Prostate gland (tissue), 2 donors: ENCODE measurements around the gene SRBD1. TPM values are rescaled to one million over a fixed set of nuclear protein-coding genes. Genes with fewer than 3 reads are reported as not detected.

Source experiments
- DNase-seq: peaks from one replicate; pipeline ENCODE4 v3.0.0-alpha.2; 2019; ENCODE audit warnings: low spot score
- H3K27ac ChIP-seq, 2 donors: fragments of 200-600 bp; sonication (generic); 2 replicates each; pipeline ENCODE4 v1.5.1; 2017 to 2019
- H3K27me3 ChIP-seq: fragments of 200-600 bp; sonication (generic); replicated peaks from 2 replicates; pipeline ENCODE4 v1.5.1; 2019; ENCODE audit not compliant: insufficient read depth
- H3K36me3 ChIP-seq, 2 donors: fragments of 200-600 bp; sonication (generic); 1 replicate in 1 of 2; 2 replicates in 1 of 2; pipeline versions ENCODE4 v1.5.1 to v1.8.1; 2017 to 2019
- H3K4me1 ChIP-seq: fragments of 200-600 bp; sonication (generic); replicated peaks from 2 replicates; pipeline ENCODE4 v1.5.1; 2019
- H3K4me3 ChIP-seq, 2 donors: fragments of 200-600 bp; sonication (generic); 2 replicates each; pipeline ENCODE4 v1.5.1; 2017 to 2019
- H3K9me3 ChIP-seq: fragments of 200-600 bp; sonication (generic); 2 replicates; pipeline ENCODE4 v1.5.1; 2017
- CTCF ChIP-seq, 4 experiments: fragments of 200-600 bp in 2 of 4; fragments of 450-650 bp in 2 of 4; sonication (generic) in 2 of 4; IDR thresholded peaks; 1 replicate in 3 of 4; 2 replicates in 1 of 4; pipeline ENCODE4 v1.5.1; 2016 to 2019; ENCODE audit warnings: antibody characterized with exemption in 4 of 4, mild to moderate bottlenecking in 2 of 4, moderate library complexity in 2 of 4
- POLR2A ChIP-seq: fragments of 450-650 bp; IDR thresholded peaks from one replicate; pipeline ENCODE4 v1.6.1; 2016; ENCODE audit warnings: antibody characterized with exemption, mild to moderate bottlenecking
- POLR2AphosphoS5 ChIP-seq: sonication (generic); formaldehyde crosslinking; IDR thresholded peaks from one replicate; pipeline ENCODE4 v1.6.1; 2017; ENCODE audit warnings: antibody characterized with exemption
- WGBS: methylation state at CpG from one replicate; pipeline ENCODE4 v1.1.5; 2018; 5-methylcytosine and 5-hydroxymethylcytosine counted together
- intact Hi-C: fragments of 100-400 bp; cut with DNase I; formaldehyde crosslinking; loops from one replicate; pipeline ENCODE4 v1.14.2; 2022
- total RNA-seq, 2 donors: library from RNA; depleted of rRNA; stranded (reverse); fragments of >200 nt; gene quantifications; one replicate each; pipeline ENCODE4 v1.1.0, GENCODE V29; 2016

Gene SRBD1
- total RNA-seq, 2 donors from 2014 or later, result 16.5 to 25.9 TPM

GRCh38 chr2:45585267-45585861 is 25.7 kb downstream of the SRBD1 start:
- intact Hi-C loops, result no loop called here
- Histone ChIP-seq H3K36me3 (no peaks in the 10 kb centered on the region), H3K9me3 (no peaks in the 10 kb centered on the region), H3K27me3 (no peaks in the 10 kb centered on the region), H3K4me1 (no peaks in the 10 kb centered on the region), H3K4me3 (no peak overlapping the region), H3K27ac (no peak overlapping the region)
- peak in 3 of 4 experiments; percentile 44 to 65 (median 61) for TF ChIP-seq CTCF (IDR thresholded peaks at IDR 0.05)
- TF ChIP-seq POLR2AphosphoS5, result no peak
- no peak for TF ChIP-seq POLR2A
- 53% methylated on average over 5 of the region's 5 CpGs for WGBS
- no peak for DNase-seq

GRCh38 chr2:45583977-45584376 is 27.1 kb downstream of the SRBD1 start:
- H3K9me3 ChIP-seq, result no peaks in the 10 kb centered on the region
- no peak for TF ChIP-seq POLR2A
- no peak for TF ChIP-seq CTCF (IDR thresholded peaks at IDR 0.05)
- TF ChIP-seq POLR2AphosphoS5, result no peak
- no peaks in the 10 kb centered on the region for H3K27me3 ChIP-seq
- no peaks in the 10 kb centered on the region for H3K4me1 ChIP-seq
- no peak for DNase-seq
- no peak overlapping the region for H3K4me3 ChIP-seq
- no peaks in the 10 kb centered on the region for H3K36me3 ChIP-seq
- intact Hi-C loops, result no loop called here
- no peak overlapping the region for H3K27ac ChIP-seq
- WGBS, result 83% methylated on average over 2 of the region's 2 CpGs

- no peaks in the 10 kb centered on the region for H3K27me3 ChIP-seq
- H3K27ac ChIP-seq, result no peak overlapping the region
- H3K9me3 ChIP-seq, result no peaks in the 10 kb centered on the region
- H3K36me3 ChIP-seq, result no peaks in the 10 kb centered on the region
- WGBS, result 98% methylated on average over 1 of the region's 1 CpG
- TF ChIP-seq POLR2AphosphoS5 (no peak), POLR2A (no peak), CTCF (IDR thresholded peaks at IDR 0.05) (no peak)
- no peaks in the 10 kb centered on the region for H3K4me1 ChIP-seq
- no peak for DNase-seq
- intact Hi-C loops, result no loop called here
- no peak overlapping the region for H3K4me3 ChIP-seq
Measured at GRCh38 chr2:45582522-45582921, 28.5 kb downstream of the SRBD1 start.

GRCh38 chr2:45578056-45578843 is 32.8 kb downstream of the SRBD1 start:
- WGBS, result 81% methylated on average over 5 of the region's 5 CpGs
- H3K27me3 ChIP-seq, result no peaks in the 10 kb centered on the region
- no peaks in the 10 kb centered on the region for H3K36me3 ChIP-seq
- H3K27ac ChIP-seq, result no peak overlapping the region
- intact Hi-C loops, result no loop called here
- no peak for DNase-seq
- H3K4me3 ChIP-seq, result no peak overlapping the region
- H3K4me1 ChIP-seq, result no peaks in the 10 kb centered on the region
- no peaks in the 10 kb centered on the region for H3K9me3 ChIP-seq
- no peak for TF ChIP-seq CTCF (IDR thresholded peaks at IDR 0.05)
- no peak for TF ChIP-seq POLR2AphosphoS5
- no peak for TF ChIP-seq POLR2A

GRCh38 chr2:45577441-45577840 is 33.6 kb downstream of the SRBD1 start:
- WGBS, result 98% methylated on average over 4 of the region's 4 CpGs
- DNase-seq, result no peak
- Histone ChIP-seq H3K27ac (no peak overlapping the region), H3K9me3 (no peaks in the 10 kb centered on the region), H3K27me3 (no peaks in the 10 kb centered on the region), H3K36me3 (no peaks in the 10 kb centered on the region), H3K4me1 (no peaks in the 10 kb centered on the region), H3K4me3 (no peak overlapping the region)
- TF ChIP-seq CTCF (IDR thresholded peaks at IDR 0.05) (no peak), POLR2A (no peak), POLR2AphosphoS5 (no peak)
- intact Hi-C loops, result no loop called here
